Measurements from ENCODE around the gene ATXN1. TPM values are rescaled to one million over a fixed set of nuclear protein-coding genes. Genes with fewer than 3 reads are reported as not detected.

The ATXN1 gene
- total and polyA plus RNA-seq, 2 experiments from 2014 or later = 4.8 to 9.1 TPM

DNA sequence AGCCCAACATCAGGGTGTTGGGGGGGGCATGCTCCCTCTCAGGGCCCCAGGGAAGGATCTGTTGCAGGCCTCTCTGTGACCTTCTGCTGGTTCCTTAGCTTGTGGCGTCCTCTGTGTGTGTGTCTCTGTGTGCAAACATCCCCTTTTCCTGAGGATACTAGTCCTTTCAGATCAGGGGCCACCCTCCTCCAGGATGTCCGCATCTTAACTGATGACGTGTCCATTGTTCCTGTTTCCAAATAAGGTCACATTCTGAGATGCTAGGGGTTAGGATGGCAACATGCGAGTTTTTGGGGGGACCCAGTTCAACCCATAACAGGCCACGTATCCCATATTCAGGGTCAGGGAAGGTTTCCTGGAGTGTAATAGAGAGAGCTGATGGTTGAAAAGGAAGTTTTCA is 482.0 kb downstream of the ATXN1 start:
- H3K27me3 ChIP-seq (ENCODE audit: insufficient read depth) = no peaks in the 10 kb centered on the region
- H3K4me3 Mint-ChIP-seq = no peak overlapping the region
- no peak overlapping the region for H3K4me2 ChIP-seq
- H4K20me1 ChIP-seq (replicated peaks; ENCODE audit: insufficient read depth) = no peaks in the 10 kb centered on the region
- peaks cover 8% of the 10 kb centered on the region for H3K4me1 Mint-ChIP-seq
- H3K36me3 Mint-ChIP-seq (ENCODE audit: low read depth) = no peaks in the 10 kb centered on the region
- H2AFZ ChIP-seq = no peak overlapping the region; the same call in 1 of the 2 replicates
- H3K9me3 Mint-ChIP-seq = no peaks in the 10 kb centered on the region
- H3K27ac Mint-ChIP-seq = no peak overlapping the region
- TF ChIP-seq CREB1 (CRISPR knock-in tag; IDR thresholded peaks at IDR 0.05; ENCODE audit: low read depth) (no peak), ZNF114 (CRISPR knock-in tag; IDR thresholded peaks at IDR 0.05) (no peak), ETS1 (IDR thresholded peaks at IDR 0.05) (no peak), POLR2AphosphoS5 (IDR thresholded peaks at IDR 0.05; ENCODE audit: low read depth) (no peak), NANOG (IDR thresholded peaks at IDR 0.05; ENCODE audit: borderline replicate concordance) (no peak)
- TF ChIP-seq, protein P1, sequence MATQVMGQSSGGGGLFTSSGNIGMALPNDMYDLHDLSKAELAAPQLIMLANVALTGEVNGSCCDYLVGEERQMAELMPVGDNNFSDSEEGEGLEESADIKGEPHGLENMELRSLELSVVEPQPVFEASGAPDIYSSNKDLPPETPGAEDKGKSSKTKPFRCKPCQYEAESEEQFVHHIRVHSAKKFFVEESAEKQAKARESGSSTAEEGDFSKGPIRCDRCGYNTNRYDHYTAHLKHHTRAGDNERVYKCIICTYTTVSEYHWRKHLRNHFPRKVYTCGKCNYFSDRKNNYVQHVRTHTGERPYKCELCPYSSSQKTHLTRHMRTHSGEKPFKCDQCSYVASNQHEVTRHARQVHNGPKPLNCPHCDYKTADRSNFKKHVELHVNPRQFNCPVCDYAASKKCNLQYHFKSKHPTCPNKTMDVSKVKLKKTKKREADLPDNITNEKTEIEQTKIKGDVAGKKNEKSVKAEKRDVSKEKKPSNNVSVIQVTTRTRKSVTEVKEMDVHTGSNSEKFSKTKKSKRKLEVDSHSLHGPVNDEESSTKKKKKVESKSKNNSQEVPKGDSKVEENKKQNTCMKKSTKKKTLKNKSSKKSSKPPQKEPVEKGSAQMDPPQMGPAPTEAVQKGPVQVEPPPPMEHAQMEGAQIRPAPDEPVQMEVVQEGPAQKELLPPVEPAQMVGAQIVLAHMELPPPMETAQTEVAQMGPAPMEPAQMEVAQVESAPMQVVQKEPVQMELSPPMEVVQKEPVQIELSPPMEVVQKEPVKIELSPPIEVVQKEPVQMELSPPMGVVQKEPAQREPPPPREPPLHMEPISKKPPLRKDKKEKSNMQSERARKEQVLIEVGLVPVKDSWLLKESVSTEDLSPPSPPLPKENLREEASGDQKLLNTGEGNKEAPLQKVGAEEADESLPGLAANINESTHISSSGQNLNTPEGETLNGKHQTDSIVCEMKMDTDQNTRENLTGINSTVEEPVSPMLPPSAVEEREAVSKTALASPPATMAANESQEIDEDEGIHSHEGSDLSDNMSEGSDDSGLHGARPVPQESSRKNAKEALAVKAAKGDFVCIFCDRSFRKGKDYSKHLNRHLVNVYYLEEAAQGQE (IDR thresholded peaks at IDR 0.05; ENCODE audit: unreplicated experiment) = no peak
- H3K4me3 ChIP-seq = no peak overlapping the region
- no peaks in the 10 kb centered on the region for H3F3A ChIP-seq (replicated peaks; ENCODE audit: low read depth)
- H3K79me2 ChIP-seq (replicated peaks; ENCODE audit: insufficient read depth) = no peaks in the 10 kb centered on the region
- no peak overlapping the region for H3K27ac ChIP-seq (ENCODE audit: low read depth)
- H3K9me2 ChIP-seq (ENCODE audit: insufficient read depth) = 0 out of 2 replicates have a peak, but pooled peaks cover 6% of the 10 kb centered on the region
- peaks cover 14% of the 10 kb centered on the region for H3K27me3 Mint-ChIP-seq (ENCODE audit: insufficient read depth, low read depth, poor library complexity)
- DNase-seq (ENCODE audit: low spot score) = no peak
- no peak for ATAC-seq
- H3K36me3 ChIP-seq (ENCODE audit: insufficient read depth) = no peaks in the 10 kb centered on the region
- 0 out of 2 replicates have a peak, but pooled peaks cover 6% of the 10 kb centered on the region for H3K4me1 ChIP-seq (ENCODE audit: insufficient read depth)

- Histone ChIP-seq H3K4me3 (no peak overlapping the region), H4K20me1 (replicated peaks; ENCODE audit: insufficient read depth) (no peaks in the 10 kb centered on the region), H3K27ac (ENCODE audit: low read depth) (no peak overlapping the region), H3K9me2 (ENCODE audit: insufficient read depth) (0 out of 2 replicates have a peak, but pooled peaks cover 6% of the 10 kb centered on the region), H3K36me3 (ENCODE audit: insufficient read depth) (no peaks in the 10 kb centered on the region), H3K4me2 (no peak overlapping the region), H3K4me1 (ENCODE audit: insufficient read depth) (0 out of 2 replicates have a peak, but pooled peaks cover 6% of the 10 kb centered on the region), H3F3A (replicated peaks; ENCODE audit: low read depth) (no peaks in the 10 kb centered on the region), H2AFZ (no peak overlapping the region), H3K27me3 (ENCODE audit: insufficient read depth) (no peaks in the 10 kb centered on the region), H3K79me2 (replicated peaks; ENCODE audit: insufficient read depth) (no peaks in the 10 kb centered on the region)
- Mint-ChIP-seq H3K36me3 (ENCODE audit: low read depth) (no peaks in the 10 kb centered on the region), H3K27me3 (ENCODE audit: insufficient read depth, low read depth, poor library complexity) (peaks cover 14% of the 10 kb centered on the region), H3K27ac (no peak overlapping the region), H3K4me3 (no peak overlapping the region), H3K4me1 (peaks cover 8% of the 10 kb centered on the region), H3K9me3 (no peaks in the 10 kb centered on the region)
- no peak for DNase-seq (ENCODE audit: low spot score)
- ATAC-seq = no peak
- TF ChIP-seq ZNF331 (CRISPR knock-in tag; IDR thresholded peaks at IDR 0.05; ENCODE audit: low read depth) (no peak), ZNF114 (CRISPR knock-in tag; IDR thresholded peaks at IDR 0.05) (no peak), EZH2phosphoT487 (IDR thresholded peaks at IDR 0.05; ENCODE audit: unreplicated experiment) (no peak), ETS1 (IDR thresholded peaks at IDR 0.05) (no peak), STAT1 (IDR thresholded peaks at IDR 0.05; ENCODE audit: unreplicated experiment) (no peak), JUNB (IDR thresholded peaks at IDR 0.05; ENCODE audit: unreplicated experiment) (no peak), ZNF462 (CRISPR knock-in tag; IDR thresholded peaks at IDR 0.05) (no peak)
Observed at GRCh38 chr6:16278750-16279149, 482.5 kb downstream of the ATXN1 start.

Data from GM23338 (cell line).